ENCODE data around the gene CLSTN1. TPM values are rescaled to one million over a fixed set of nuclear protein-coding genes. Genes with fewer than 3 reads are reported as not detected.
A peak's percentile ranks its signal among the peaks of the same experiment; 100 is the strongest.
"Not testable (repeated sequence)": the region's sequence is repeated elsewhere in the genome, so short reads cannot be mapped to it uniquely, and the experiment has no call there.

Gene CLSTN1
- total RNA-seq, 1 donor from 2014 or later: 71.0 TPM

DNA sequence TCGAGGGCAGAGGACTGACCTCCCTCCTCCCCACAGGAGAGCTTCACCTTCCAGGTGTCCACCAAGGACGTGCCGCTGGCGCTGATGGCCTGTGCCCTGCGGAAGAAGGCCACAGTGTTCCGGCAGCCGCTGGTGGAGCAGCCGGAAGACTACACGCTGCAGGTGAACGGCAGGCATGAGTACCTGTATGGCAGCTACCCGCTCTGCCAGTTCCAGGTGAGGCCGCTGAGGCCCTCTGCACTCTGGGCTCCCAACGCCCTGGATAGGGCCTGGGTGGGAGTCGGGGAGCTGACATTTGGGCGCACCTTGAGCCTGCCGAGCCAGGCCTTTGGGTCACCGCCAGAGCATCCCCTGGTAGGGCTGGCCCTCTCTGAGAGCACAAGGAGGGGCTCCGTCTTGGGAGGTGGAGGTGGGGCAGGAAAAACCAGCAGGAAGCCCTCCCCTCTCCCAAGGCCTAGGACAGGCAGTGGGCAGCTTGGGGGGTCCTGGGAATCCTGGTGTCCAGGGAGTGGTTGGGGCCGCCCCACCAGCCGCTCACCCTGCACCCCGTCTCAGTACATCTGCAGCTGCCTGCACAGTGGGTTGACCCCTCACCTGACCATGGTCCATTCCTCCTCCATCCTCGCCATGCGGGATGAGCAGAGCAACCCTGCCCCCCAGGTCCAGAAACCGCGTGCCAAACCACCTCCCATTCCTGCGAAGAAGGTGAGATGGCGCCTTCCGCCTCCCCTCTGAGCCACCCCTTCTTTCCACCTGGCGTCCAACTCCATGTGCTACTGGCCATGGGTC is 107.2 kb downstream of the CLSTN1 start:
- TF ChIP-seq, protein P1, sequence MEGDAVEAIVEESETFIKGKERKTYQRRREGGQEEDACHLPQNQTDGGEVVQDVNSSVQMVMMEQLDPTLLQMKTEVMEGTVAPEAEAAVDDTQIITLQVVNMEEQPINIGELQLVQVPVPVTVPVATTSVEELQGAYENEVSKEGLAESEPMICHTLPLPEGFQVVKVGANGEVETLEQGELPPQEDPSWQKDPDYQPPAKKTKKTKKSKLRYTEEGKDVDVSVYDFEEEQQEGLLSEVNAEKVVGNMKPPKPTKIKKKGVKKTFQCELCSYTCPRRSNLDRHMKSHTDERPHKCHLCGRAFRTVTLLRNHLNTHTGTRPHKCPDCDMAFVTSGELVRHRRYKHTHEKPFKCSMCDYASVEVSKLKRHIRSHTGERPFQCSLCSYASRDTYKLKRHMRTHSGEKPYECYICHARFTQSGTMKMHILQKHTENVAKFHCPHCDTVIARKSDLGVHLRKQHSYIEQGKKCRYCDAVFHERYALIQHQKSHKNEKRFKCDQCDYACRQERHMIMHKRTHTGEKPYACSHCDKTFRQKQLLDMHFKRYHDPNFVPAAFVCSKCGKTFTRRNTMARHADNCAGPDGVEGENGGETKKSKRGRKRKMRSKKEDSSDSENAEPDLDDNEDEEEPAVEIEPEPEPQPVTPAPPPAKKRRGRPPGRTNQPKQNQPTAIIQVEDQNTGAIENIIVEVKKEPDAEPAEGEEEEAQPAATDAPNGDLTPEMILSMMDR (IDR thresholded peaks at IDR 0.05): no peak
- H3K27ac ChIP-seq: peak overlapping the region; percentile 71
- DNase-seq (no peak), ATAC-seq (no peak)
- peak overlapping the region; percentile 37 for H3K4me3 ChIP-seq
- no peaks in the 10 kb centered on the region for H3K9me3 ChIP-seq
- H3K4me1 ChIP-seq: peaks cover 7% of the 10 kb centered on the region
- no peaks in the 10 kb centered on the region for H3K27me3 ChIP-seq
- intact Hi-C loops (cut with DNase I): no loop called here
- peaks cover 26% of the 10 kb centered on the region for H3K36me3 ChIP-seq

DNA sequence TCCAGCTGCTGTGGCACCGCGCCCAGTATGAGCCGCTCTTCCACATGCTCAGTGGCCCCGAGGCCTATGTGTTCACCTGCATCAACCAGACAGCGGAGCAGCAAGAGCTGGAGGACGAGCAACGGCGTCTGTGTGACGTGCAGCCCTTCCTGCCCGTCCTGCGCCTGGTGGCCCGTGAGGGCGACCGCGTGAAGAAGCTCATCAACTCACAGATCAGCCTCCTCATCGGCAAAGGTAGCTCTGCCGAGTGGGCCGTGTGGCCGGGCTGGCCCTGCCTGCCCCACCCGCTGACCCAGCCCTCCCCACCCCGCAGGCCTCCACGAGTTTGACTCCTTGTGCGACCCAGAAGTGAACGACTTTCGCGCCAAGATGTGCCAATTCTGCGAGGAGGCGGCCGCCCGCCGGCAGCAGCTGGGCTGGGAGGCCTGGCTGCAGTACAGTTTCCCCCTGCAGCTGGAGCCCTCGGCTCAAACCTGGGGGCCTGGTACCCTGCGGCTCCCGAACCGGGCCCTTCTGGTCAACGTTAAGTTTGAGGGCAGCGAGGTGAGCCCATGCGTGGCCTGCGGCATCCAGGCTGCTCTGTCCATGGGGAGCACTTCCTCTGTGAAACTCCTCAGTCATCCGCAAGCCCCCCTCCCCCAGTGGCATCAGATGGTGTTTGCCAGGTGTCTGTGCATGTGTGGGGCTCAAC is 108.1 kb downstream of the CLSTN1 start:
- no peaks in the 10 kb centered on the region for H3K27me3 ChIP-seq
- no peaks in the 10 kb centered on the region for H3K9me3 ChIP-seq
- no peak overlapping the region for H3K4me3 ChIP-seq
- TF ChIP-seq, protein P1 (IDR thresholded peaks at IDR 0.05): no peak
- H3K4me1 ChIP-seq: peaks cover 7% of the 10 kb centered on the region
- DNase-seq (no peak), ATAC-seq (no peak)
- intact Hi-C loops (cut with DNase I): no loop called here
- H3K27ac ChIP-seq: no peak overlapping the region
- peaks cover 27% of the 10 kb centered on the region for H3K36me3 ChIP-seq

DNA sequence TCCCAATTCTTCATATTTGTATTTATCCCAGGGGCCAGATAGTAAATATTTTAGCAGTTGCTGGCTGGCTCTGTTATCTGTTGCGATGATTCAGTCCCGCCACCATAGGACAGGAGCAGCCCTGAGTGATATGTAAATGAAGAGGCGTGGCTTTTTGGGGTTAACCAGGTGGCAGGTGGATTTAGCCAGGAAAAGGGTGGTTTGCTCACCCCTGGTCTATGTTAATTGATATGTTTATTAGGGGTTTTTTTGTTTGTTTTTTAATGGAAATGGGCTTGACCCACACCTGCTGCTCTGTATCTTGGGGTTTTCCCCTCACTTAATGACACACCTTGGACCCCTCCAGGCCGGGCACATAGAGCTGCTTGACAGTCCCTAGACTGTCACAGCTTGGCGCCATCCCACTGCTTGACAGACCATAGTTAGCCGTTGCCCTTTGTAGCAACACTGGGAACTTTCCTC is 109.5 kb downstream of the CLSTN1 start:
- TF ChIP-seq, protein P1 (IDR thresholded peaks at IDR 0.05): no peak
- DNase-seq: no peak
- Histone ChIP-seq H3K27me3 (no peaks in the 10 kb centered on the region), H3K4me3 (no peak overlapping the region), H3K36me3 (peaks cover 27% of the 10 kb centered on the region), H3K4me1 (peaks cover 7% of the 10 kb centered on the region), H3K27ac (no peak overlapping the region), H3K9me3 (no peaks in the 10 kb centered on the region)
- intact Hi-C loops (cut with DNase I): no loop called here
- no peak for ATAC-seq

GRCh38 chr1:9712767-9713166 is 111.0 kb downstream of the CLSTN1 start:
- H3K4me3 ChIP-seq; DNase-seq; H3K27ac ChIP-seq; ATAC-seq; H3K4me1 ChIP-seq; H3K27me3 ChIP-seq; intact Hi-C loops (cut with DNase I); H3K9me3 ChIP-seq: not testable (repeated sequence)
- peaks cover 27% of the 10 kb centered on the region for H3K36me3 ChIP-seq

- no peak for DNase-seq
- no peak overlapping the region for H3K27ac ChIP-seq
- no peak for ATAC-seq
- no peaks in the 10 kb centered on the region for H3K9me3 ChIP-seq
- TF ChIP-seq, protein P1 (IDR thresholded peaks at IDR 0.05): no peak
- peaks cover 26% of the 10 kb centered on the region for H3K36me3 ChIP-seq
- H3K4me3 ChIP-seq: no peak overlapping the region
- intact Hi-C loops (cut with DNase I): no loop called here
- no peaks in the 10 kb centered on the region for H3K4me1 ChIP-seq
- no peaks in the 10 kb centered on the region for H3K27me3 ChIP-seq
Measured at GRCh38 chr1:9711466-9712020, 112.2 kb downstream of the CLSTN1 start.

GRCh38 chr1:9710037-9710436 is 113.7 kb downstream of the CLSTN1 start:
- intact Hi-C loops (cut with DNase I): no loop called here
- H3K27ac ChIP-seq: no peak overlapping the region
- TF ChIP-seq, protein P1 (IDR thresholded peaks at IDR 0.05): no peak
- H3K36me3 ChIP-seq: peaks cover 14% of the 10 kb centered on the region
- DNase-seq (peak; percentile 26), ATAC-seq (no peak)
- H3K4me1 ChIP-seq: no peaks in the 10 kb centered on the region
- no peaks in the 10 kb centered on the region for H3K27me3 ChIP-seq
- no peak overlapping the region for H3K4me3 ChIP-seq
- H3K9me3 ChIP-seq: no peaks in the 10 kb centered on the region
